Stimulated activated CD4-positive, alpha-beta T cell treated with anti-CD3 and anti-CD28 coated beads, Interleukin-2, amount 100 ng/mL, for 48 hours (primary cell): ENCODE measurements around the gene NTNG1.

Experiments used
- DNase-seq, 2 donors: peaks; one replicate each; pipeline ENCODE4 v3.0.0-alpha.2; 2020

NTNG1 gene

GRCh38 chr1:107419003-107419402 is 278.2 kb downstream of the NTNG1 start:
- no peak for DNase-seq

GRCh38 chr1:107422901-107423300 is 282.1 kb downstream of the NTNG1 start:
- no peak for DNase-seq

GRCh38 chr1:107430540-107431228 is 289.8 kb downstream of the NTNG1 start:
- DNase-seq, result peak; percentile 6 to 8

GRCh38 chr1:107432108-107432507 is 291.3 kb downstream of the NTNG1 start:
- no peak for DNase-seq

- no peak for DNase-seq
These were observed 292.2 kb downstream of the NTNG1 start for GRCh38 chr1:107433068-107433467.

GRCh38 chr1:107433635-107434360 is 293.0 kb downstream of the NTNG1 start:
- no peak for DNase-seq

- no peak for DNase-seq
These were observed 293.5 kb downstream of the NTNG1 start for GRCh38 chr1:107434361-107434693.

- no peak for DNase-seq
These were observed 295.9 kb downstream of the NTNG1 start for GRCh38 chr1:107436552-107437241.

- DNase-seq, result no peak
These were observed 298.7 kb downstream of the NTNG1 start for GRCh38 chr1:107439567-107439966.

- no peak for DNase-seq
These were observed 301.7 kb downstream of the NTNG1 start for GRCh38 chr1:107442551-107442950.

GRCh38 chr1:107443027-107443426 is 302.2 kb downstream of the NTNG1 start:
- DNase-seq, result no peak

GRCh38 chr1:107443860-107444259 is 303.0 kb downstream of the NTNG1 start:
- no peak for DNase-seq

GRCh38 chr1:107444302-107444701 is 303.5 kb downstream of the NTNG1 start:
- no peak for DNase-seq

- no peak for DNase-seq
These were observed 308.5 kb downstream of the NTNG1 start for GRCh38 chr1:107449326-107449725.

GRCh38 chr1:107450899-107451664 is 310.2 kb downstream of the NTNG1 start:
- DNase-seq, result no peak

- DNase-seq, result no peak
These were observed 310.9 kb downstream of the NTNG1 start for GRCh38 chr1:107451715-107452114.

GRCh38 chr1:107454791-107455190 is 314.0 kb downstream of the NTNG1 start:
- no peak for DNase-seq

- no peak for DNase-seq
These were observed 317.1 kb downstream of the NTNG1 start for GRCh38 chr1:107457989-107458388.

GRCh38 chr1:107459204-107459904 is 318.5 kb downstream of the NTNG1 start:
- no peak for DNase-seq

GRCh38 chr1:107460035-107460434 is 319.2 kb downstream of the NTNG1 start:
- no peak for DNase-seq

- DNase-seq, result no peak
These were observed 324.0 kb downstream of the NTNG1 start for GRCh38 chr1:107464827-107465226.

- DNase-seq, result no peak
These were observed 326.4 kb downstream of the NTNG1 start for GRCh38 chr1:107467286-107467685.

GRCh38 chr1:107467811-107468210 is 327.0 kb downstream of the NTNG1 start:
- no peak for DNase-seq
